Spleen (tissue), 7 donors: ENCODE measurements around the gene CDA.

Experiments
- CTCF ChIP-seq, 11 experiments: fragments of 200-600 bp in 7 of 11; fragments of 450-650 bp in 4 of 11; sonication (generic) in 4 of 11; IDR thresholded peaks in 8 of 11; conservative IDR thresholded peaks in 3 of 11; 1 replicate in 7 of 11; 2 replicates in 4 of 11; pipeline versions ENCODE4 v1.4.0 to v1.8.0; 2016 to 2021; ENCODE audit warnings: antibody characterized with exemption in 11 of 11, inconsistent platforms in 4 of 11, mild to moderate bottlenecking in 1 of 11
- POLR2AphosphoS5 ChIP-seq, 3 donors: sonication (generic); formaldehyde crosslinking; IDR thresholded peaks; one replicate each; pipeline ENCODE4 v1.5.1; 2017; ENCODE audit warnings: antibody characterized with exemption in 3 of 3
- donor health status: DM: no; HTN: no; CAD: no; lungs with moderate emphysema.
- donor health status: DM: no; HTN: no; CAD: no.
- donor health status: DM: no; HTN: no; CAD: no.

- TF ChIP-seq CTCF (IDR thresholded peaks at IDR 0.05 in 8 of 11, conservative IDR thresholded peaks at IDR 0.05 in 3 of 11), result no peak
- no peak for TF ChIP-seq POLR2AphosphoS5 (IDR thresholded peaks at IDR 0.05)
Observed at GRCh38 chr1:20601129-20601825, 12.4 kb downstream of the CDA start.
